SK-N-SH treated with all-trans-retinoic acid at 6 μM for 48 hours (cell line): ENCODE data around the gene NSRP1.

Experiments
- ARNTL ChIP-seq: fragments of 450-650 bp; formaldehyde crosslinking; IDR thresholded peaks from 2 replicates; pipeline ENCODE4 v1.5.0; 2020; ENCODE audit warnings: low read depth, mild to moderate bottlenecking, moderate library complexity, borderline replicate concordance
- BACH2 ChIP-seq: fragments of 250-450 bp; sonication (Bioruptor Pico); IDR thresholded peaks from 2 replicates; pipeline ENCODE4 v1.9.0; 2021; ENCODE audit warnings: mild to moderate bottlenecking, borderline replicate concordance
- CREB5 ChIP-seq: fragments of 250-450 bp; sonication (Bioruptor Pico); IDR thresholded peaks from 2 replicates; pipeline ENCODE4 v1.5.1; 2020; ENCODE audit warnings: low read depth, mild to moderate bottlenecking, moderate library complexity
- PATZ1 ChIP-seq: fragments of 250-450 bp; sonication (Bioruptor Pico); IDR thresholded peaks from 2 replicates; pipeline ENCODE4 v1.8.0; 2020; ENCODE audit warnings: mild to moderate bottlenecking, moderate library complexity, borderline replicate concordance
- PPARA ChIP-seq: fragments of 250-450 bp; sonication (Bioruptor Pico); IDR thresholded peaks from 2 replicates; pipeline ENCODE4 v1.5.0; 2020; ENCODE audit warnings: mild to moderate bottlenecking, borderline replicate concordance
- RARB ChIP-seq: fragments of 250-450 bp; sonication (Bioruptor Pico); IDR thresholded peaks from 2 replicates; pipeline ENCODE4 v1.8.0; 2021; ENCODE audit warnings: mild to moderate bottlenecking, moderate library complexity
- SNAI2 ChIP-seq: fragments of 250-450 bp; sonication (Bioruptor Pico); IDR thresholded peaks from 2 replicates; pipeline ENCODE4 v1.5.0; 2020; ENCODE audit warnings: mild to moderate bottlenecking, moderate library complexity
- TSHZ2 ChIP-seq: fragments of 250-450 bp; sonication (Bioruptor Pico); IDR thresholded peaks from 2 replicates; pipeline ENCODE4 v1.5.0; 2020; ENCODE audit warnings: mild to moderate bottlenecking, moderate library complexity
- ZFP30 ChIP-seq: fragments of 450-650 bp; formaldehyde crosslinking; IDR thresholded peaks from 2 replicates; pipeline ENCODE4 v1.5.0; 2022; ENCODE audit warnings: mild to moderate bottlenecking, moderate library complexity

GRCh38 chr17:30217746-30218245, 101.2 kb downstream of the NSRP1 start:
- TF ChIP-seq ZFP30 (CRISPR knock-in tag), result no peak
- no peak for TF ChIP-seq PATZ1 (CRISPR knock-in tag)
- TF ChIP-seq PPARA, result no peak
- no peak for TF ChIP-seq ARNTL (CRISPR knock-in tag)
- no peak for TF ChIP-seq TSHZ2
- TF ChIP-seq BACH2 (CRISPR knock-in tag), result no peak
- no peak for TF ChIP-seq CREB5
- no peak for TF ChIP-seq RARB
- no peak for TF ChIP-seq SNAI2
